Transverse colon (tissue), 4 donors: ENCODE data around the gene RPIA. TPM values are rescaled to one million over a fixed set of nuclear protein-coding genes. Genes with fewer than 3 reads are reported as not detected.
A peak's percentile ranks its signal among the peaks of the same experiment; 100 is the strongest.
"Not testable (repeated sequence)": the region's sequence is repeated elsewhere in the genome, so short reads cannot be mapped to it uniquely, and the experiment has no call there.

ENCODE experiments used
- DNase-seq: peaks from one replicate; pipeline ENCODE4 v3.0.0-alpha.2; 2019
- H3K27ac ChIP-seq, 4 donors: fragments of 200-600 bp; sonication (generic); 2 replicates each; pipeline ENCODE4 v1.5.1; 2016 to 2018; ENCODE audit warnings: inconsistent platforms in 4 of 4
- H3K27me3 ChIP-seq: fragments of 200-600 bp; sonication (generic); 2 replicates; pipeline ENCODE4 v1.5.1; 2017; ENCODE audit warnings: inconsistent platforms
- H3K36me3 ChIP-seq, 4 donors: fragments of 200-600 bp; sonication (generic); 2 replicates each; pipeline ENCODE4 v1.5.1; 2017 to 2019; ENCODE audit warnings: inconsistent platforms in 4 of 4
- H3K4me1 ChIP-seq, 4 donors: fragments of 200-600 bp; sonication (generic); 2 replicates each; pipeline ENCODE4 v1.5.1; 2017 to 2020; ENCODE audit warnings: inconsistent platforms in 4 of 4
- H3K4me3 ChIP-seq, 4 donors: fragments of 200-600 bp; sonication (generic); 1 replicate in 1 of 4; 2 replicates in 3 of 4; pipeline versions ENCODE4 v1.5.1 to v1.6.1; 2017 to 2019; ENCODE audit warnings: inconsistent platforms in 4 of 4
- H3K9me3 ChIP-seq, 2 donors: fragments of 200-600 bp; sonication (generic); 2 replicates each; pipeline ENCODE4 v1.5.1; 2017 to 2019; ENCODE audit warnings: inconsistent platforms in 2 of 2
- EP300 ChIP-seq: sonication (generic); formaldehyde crosslinking; IDR thresholded peaks from one replicate; pipeline ENCODE4 v1.6.1; 2017; ENCODE audit warnings: antibody characterized with exemption, low read depth
- POLR2A ChIP-seq: fragments of 450-650 bp; IDR thresholded peaks from one replicate; pipeline ENCODE4 v1.6.1; 2016; ENCODE audit warnings: antibody characterized with exemption, mild to moderate bottlenecking, moderate library complexity
- POLR2AphosphoS5 ChIP-seq, 3 donors: sonication (generic); formaldehyde crosslinking; IDR thresholded peaks; one replicate each; pipeline ENCODE4 v1.6.1; 2016; ENCODE audit warnings: antibody characterized with exemption in 3 of 3
- WGBS, 2 donors: methylation state at CpG; one replicate each; pipeline ENCODE4 v1.1.5; 2018; ENCODE audit warnings: low coverage in 1 of 2; 5-methylcytosine and 5-hydroxymethylcytosine counted together
- in situ Hi-C, 4 donors: fragments of 200-750 bp; cut with MboI; loops; one replicate each; pipeline versions ENCODE4 v1.15.0 to v1.15.1; 2017; ENCODE audit warnings: low sequenced_read_pairs in 3 of 4, low pct_ligation_motif_present in 1 of 4, low pct_unique_long_range_greater_than_20kb in 1 of 4
- intact Hi-C: fragments of 100-400 bp; cut with DNase I; formaldehyde crosslinking; loops from one replicate; pipeline ENCODE4 v1.15.1; 2023; ENCODE audit warnings: low total_unique reads
- total RNA-seq, 4 donors: library from RNA; depleted of rRNA; stranded (reverse); fragments of >200 nt; gene quantifications; one replicate each; pipeline ENCODE4 v1.1.0, GENCODE V29; 2016
- TF ChIP-seq, protein P1 (sequence below), 5 experiments: fragments of 200-600 bp in 3 of 5; fragments of 450-650 bp in 2 of 5; sonication (generic) in 3 of 5; IDR thresholded peaks; 1 replicate in 2 of 5; 2 replicates in 3 of 5; pipeline ENCODE4 v1.5.1; 2016 to 2017; ENCODE audit warnings: antibody characterized with exemption in 5 of 5, inconsistent platforms in 3 of 5, mild to moderate bottlenecking in 2 of 5, moderate library complexity in 1 of 5

The RPIA gene
- total RNA-seq, 4 donors from 2014 or later, result 2.2 to 20.8 (median 9.7) TPM

DNA sequence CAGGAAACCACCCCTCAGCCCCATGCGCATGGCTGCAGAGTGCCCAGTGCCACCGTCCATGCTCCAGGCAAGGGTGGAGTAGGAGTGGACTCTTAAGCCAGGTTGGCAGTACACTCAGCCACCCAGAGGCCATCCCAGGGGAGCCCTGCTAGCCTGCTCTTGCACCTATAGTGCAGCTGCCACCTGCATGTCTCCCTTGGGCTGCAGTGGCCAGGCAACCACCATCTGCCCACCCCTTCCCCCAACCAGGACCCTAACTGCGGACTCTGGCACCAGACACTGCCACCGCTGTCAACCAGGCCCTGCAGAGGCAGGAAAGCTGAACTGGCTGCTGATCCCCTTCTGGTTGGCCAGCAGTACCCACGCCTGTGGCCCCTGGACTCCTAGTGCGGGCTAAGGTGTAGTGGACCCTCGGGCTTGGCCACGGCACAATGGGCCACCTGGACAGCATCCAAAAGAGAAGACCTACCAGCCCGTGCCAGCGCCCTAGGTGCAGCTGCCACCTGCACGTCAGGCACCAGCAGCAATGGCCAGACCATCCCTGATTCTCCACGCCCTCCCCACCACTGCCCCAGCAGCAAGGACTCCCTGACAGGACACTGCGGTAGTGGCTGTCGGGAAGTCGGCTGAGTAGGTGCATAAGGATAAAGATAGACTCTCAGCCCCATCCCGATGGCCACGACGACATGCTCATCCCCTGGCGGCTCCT lies 72.8 kb downstream of the RPIA start:
- H3K4me1 ChIP-seq, result peaks cover 0 to 12% (median 9%) of the 10 kb centered on the region in 4 donors
- H3K9me3 ChIP-seq, result peaks cover 3% of the 10 kb centered on the region in 2 donors
- TF ChIP-seq, protein P1, sequence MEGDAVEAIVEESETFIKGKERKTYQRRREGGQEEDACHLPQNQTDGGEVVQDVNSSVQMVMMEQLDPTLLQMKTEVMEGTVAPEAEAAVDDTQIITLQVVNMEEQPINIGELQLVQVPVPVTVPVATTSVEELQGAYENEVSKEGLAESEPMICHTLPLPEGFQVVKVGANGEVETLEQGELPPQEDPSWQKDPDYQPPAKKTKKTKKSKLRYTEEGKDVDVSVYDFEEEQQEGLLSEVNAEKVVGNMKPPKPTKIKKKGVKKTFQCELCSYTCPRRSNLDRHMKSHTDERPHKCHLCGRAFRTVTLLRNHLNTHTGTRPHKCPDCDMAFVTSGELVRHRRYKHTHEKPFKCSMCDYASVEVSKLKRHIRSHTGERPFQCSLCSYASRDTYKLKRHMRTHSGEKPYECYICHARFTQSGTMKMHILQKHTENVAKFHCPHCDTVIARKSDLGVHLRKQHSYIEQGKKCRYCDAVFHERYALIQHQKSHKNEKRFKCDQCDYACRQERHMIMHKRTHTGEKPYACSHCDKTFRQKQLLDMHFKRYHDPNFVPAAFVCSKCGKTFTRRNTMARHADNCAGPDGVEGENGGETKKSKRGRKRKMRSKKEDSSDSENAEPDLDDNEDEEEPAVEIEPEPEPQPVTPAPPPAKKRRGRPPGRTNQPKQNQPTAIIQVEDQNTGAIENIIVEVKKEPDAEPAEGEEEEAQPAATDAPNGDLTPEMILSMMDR (IDR thresholded peaks at IDR 0.05), result no peak
- TF ChIP-seq POLR2AphosphoS5 (IDR thresholded peaks at IDR 0.05) (no peak), EP300 (no peak), POLR2A (no peak)
- intact Hi-C loops (no loop called here), in situ Hi-C loops (no loop called here)
- DNase-seq, result no peak
- no peak overlapping the region for H3K4me3 ChIP-seq
- H3K27me3 ChIP-seq, result peaks cover 29% of the 10 kb centered on the region
- no peaks in the 10 kb centered on the region for H3K36me3 ChIP-seq
- 91% methylated on average over 15 of the region's 19 CpGs; no CpG with 5 or more reads in 1 of the 2 donors for WGBS, 2 donors
- peak overlapping the region in 1 of 4 donors; percentile 56 for H3K27ac ChIP-seq

DNA sequence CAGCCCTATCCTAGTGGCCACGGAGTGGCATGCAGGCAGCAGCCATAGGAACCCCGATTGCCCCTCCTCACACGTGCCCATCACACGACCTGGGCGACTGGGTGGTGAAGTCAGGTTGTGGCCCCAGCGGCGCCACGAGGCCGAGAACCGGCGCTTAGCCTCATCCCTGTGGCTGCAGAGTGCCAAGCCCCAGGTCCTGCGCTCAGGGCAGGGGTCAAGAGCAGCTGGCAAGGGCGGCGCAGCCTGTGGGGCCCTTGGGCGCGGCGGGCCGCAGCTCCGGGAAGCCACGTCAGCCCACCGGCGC lies 73.3 kb downstream of the RPIA start:
- H3K27ac ChIP-seq, result peak overlapping the region in 2 of 4 donors; percentile 44 to 56
- peaks cover 29% of the 10 kb centered on the region for H3K27me3 ChIP-seq
- intact Hi-C loops, result no loop called here
- peak overlapping the region in 2 of 4 donors; percentile 8 to 34 for H3K4me3 ChIP-seq
- DNase-seq, result no peak
- H3K4me1 ChIP-seq, result peaks cover 0 to 12% (median 9%) of the 10 kb centered on the region in 4 donors
- in situ Hi-C loops, result no loop called here
- 65% methylated on average over 11 of the region's 22 CpGs; no CpG with 5 or more reads in 1 of the 2 donors for WGBS, 2 donors
- H3K9me3 ChIP-seq, result no peaks in the 10 kb centered on the region
- no peaks in the 10 kb centered on the region for H3K36me3 ChIP-seq
- TF ChIP-seq EP300, result no peak
- TF ChIP-seq, protein P1 (IDR thresholded peaks at IDR 0.05), result no peak
- no peak for TF ChIP-seq POLR2AphosphoS5 (IDR thresholded peaks at IDR 0.05)
- no peak for TF ChIP-seq POLR2A

DNA sequence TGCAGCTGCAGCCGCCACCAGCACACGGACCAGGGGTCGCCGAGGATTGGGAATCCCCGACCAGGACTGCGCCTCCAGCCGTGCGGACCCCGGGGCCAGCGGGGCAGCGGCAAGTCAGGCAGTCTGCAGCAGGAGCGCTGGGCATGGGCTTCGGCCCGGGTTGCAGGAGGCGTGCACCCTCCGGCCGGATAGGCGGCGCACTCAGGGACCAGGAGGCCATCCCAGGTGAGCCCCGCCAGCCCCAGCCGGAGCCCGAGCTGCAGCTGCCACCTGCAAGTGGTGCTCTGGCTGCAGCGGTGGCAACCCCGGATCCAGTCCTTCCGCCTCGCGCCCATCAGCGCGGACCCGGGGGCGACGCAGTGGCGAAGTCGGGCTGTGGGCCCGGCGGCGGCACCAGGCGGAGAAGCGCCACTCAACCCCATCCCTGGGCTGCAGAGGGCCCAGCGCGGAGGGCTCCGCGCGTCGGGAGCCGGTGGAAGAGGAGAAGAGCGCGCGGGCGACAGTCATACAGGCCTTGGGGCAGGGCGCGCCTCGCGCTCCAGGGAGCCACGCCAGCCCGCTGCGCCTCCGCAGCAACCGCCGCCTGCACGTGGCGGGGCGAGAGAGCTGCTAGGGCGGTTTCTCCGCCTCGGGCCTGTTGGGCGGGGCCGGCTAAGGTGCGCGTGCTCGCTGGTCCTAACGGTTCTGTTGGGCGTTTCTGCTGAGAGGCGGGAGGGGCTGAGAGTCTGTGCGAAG lies 73.8 kb downstream of the RPIA start:
- peak in 1 of 3 donors; percentile 45 for TF ChIP-seq POLR2AphosphoS5 (IDR thresholded peaks at IDR 0.05)
- no peak for TF ChIP-seq POLR2A
- peak overlapping the region in 2 of 4 donors; percentile 8 to 34 for H3K4me3 ChIP-seq
- peak; percentile 72 for DNase-seq
- peaks cover 0 to 12% (median 9%) of the 10 kb centered on the region in 4 donors for H3K4me1 ChIP-seq
- H3K27me3 ChIP-seq, result peaks cover 29% of the 10 kb centered on the region
- H3K36me3 ChIP-seq, result no peaks in the 10 kb centered on the region
- in situ Hi-C loops, result no loop called here
- no peaks in the 10 kb centered on the region for H3K9me3 ChIP-seq
- intact Hi-C loops, result no loop called here
- 26% methylated on average over 44 of the region's 75 CpGs; no CpG with 5 or more reads in 1 of the 2 donors for WGBS, 2 donors
- peak overlapping the region in 2 of 4 donors; percentile 44 to 56 for H3K27ac ChIP-seq

DNA sequence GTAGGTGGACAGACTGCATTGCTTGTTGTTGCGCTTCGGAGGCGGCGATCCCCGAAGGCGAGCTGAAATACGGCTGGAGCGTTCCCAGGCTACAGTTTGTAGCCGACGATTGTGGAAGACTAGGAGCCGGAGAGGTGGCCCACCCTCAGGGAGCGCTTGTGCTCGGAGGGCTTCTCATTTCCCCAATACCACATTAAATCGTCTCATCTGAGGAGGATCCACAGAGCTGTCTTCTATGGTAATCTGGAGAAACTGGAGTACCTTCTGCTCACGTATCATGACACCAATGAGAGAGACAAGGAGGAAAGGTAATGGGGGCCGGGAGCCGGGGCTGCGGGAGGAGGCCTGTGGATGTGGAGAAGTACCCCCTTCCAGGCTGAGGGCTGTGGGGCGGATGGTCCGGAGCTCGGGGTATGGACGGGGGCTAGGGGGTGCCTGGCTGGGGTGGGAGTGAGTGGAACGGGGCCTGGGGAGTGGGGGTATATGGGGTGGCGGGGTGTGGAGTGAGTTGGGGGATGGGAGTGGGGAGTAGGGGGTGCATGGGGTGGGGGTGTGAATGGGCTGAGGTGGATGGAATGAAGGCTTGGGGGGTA lies 74.5 kb downstream of the RPIA start:
- Histone ChIP-seq H3K4me1 (peaks cover 0 to 12% (median 9%) of the 10 kb centered on the region in 4 donors), H3K4me3 (peak overlapping the region in 2 of 4 donors; percentile 8 to 34), H3K27ac (peak overlapping the region in 2 of 4 donors; percentile 44 to 61), H3K27me3 (peaks cover 29% of the 10 kb centered on the region)
- in situ Hi-C loops, H3K36me3 ChIP-seq, intact Hi-C loops, H3K9me3 ChIP-seq, DNase-seq: not testable (repeated sequence)
- WGBS, 2 donors, result 17 to 20% methylated on average over 1 to 15 of the region's 24 CpGs

DNA sequence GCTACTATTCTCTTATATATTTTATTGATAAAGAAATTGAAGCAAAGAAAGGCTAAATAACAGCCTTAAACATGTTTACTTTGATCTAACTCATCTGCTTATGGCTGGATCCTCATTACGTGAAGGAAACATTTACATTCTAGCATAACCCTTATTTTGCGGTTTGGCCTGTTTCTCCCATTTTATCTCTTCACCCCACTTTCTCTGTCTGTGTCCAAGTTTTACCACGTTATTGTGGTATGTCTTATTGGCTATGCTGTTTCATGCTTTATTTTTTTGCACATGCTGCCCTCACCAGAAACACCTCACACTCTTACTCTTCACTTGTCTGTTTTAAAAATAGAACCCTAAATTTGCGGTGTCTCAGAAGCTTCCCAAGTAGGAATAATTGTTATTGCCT lies 78.5 kb downstream of the RPIA start:
- TF ChIP-seq, protein P1 (IDR thresholded peaks at IDR 0.05), result no peak
- TF ChIP-seq POLR2A (no peak), EP300 (no peak), POLR2AphosphoS5 (IDR thresholded peaks at IDR 0.05) (no peak)
- peaks cover 11% of the 10 kb centered on the region for H3K27me3 ChIP-seq
- H3K9me3 ChIP-seq, result no peaks in the 10 kb centered on the region
- no peak for DNase-seq
- in situ Hi-C loops, result no loop called here
- 70 to 79% methylated on average over 4 of the region's 4 CpGs for WGBS, 2 donors
- H3K36me3 ChIP-seq, result no peaks in the 10 kb centered on the region
- H3K4me1 ChIP-seq, result peaks cover 0 to 9% (median 7%) of the 10 kb centered on the region in 4 donors
- H3K27ac ChIP-seq, result no peak overlapping the region
- intact Hi-C loops, result no loop called here
- H3K4me3 ChIP-seq, result no peak overlapping the region

DNA sequence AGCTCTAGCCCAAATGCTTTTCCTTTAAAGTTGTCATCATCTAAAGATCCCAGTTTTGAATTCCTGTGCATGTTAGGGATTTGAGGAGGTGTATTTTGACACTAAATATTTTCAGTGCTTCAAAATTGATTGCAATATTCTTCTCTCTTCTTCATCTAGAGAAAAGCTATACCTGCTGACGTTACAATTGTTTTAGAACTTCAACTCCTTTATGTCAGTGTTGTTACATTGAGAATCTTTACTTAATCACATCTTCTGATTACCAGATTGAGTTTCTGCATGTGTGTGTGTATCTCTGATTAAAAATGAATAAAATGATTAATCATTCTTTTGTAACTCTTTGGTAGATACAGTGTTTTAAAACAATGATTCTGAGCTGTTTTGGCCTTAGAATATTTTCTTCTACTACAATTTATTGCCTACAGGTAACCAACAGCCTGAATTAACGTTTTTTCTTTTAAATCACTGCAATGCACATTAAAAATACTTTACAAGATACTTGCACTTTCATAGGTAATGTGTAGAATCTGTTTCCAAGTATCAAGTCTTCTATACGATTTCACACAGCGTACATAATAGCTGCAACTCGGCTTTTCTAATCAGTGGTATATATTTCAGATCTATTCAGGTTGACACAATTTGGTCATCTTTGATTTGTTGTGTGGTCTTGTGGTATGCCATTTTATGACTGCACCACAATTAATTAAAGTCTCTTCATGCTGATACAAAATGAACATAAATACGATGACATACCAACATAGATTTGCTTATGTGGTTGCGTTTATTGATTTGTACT lies 82.0 kb downstream of the RPIA start:
- H3K27me3 ChIP-seq, H3K27ac ChIP-seq, H3K36me3 ChIP-seq, intact Hi-C loops, in situ Hi-C loops, H3K4me3 ChIP-seq, DNase-seq, H3K4me1 ChIP-seq, H3K9me3 ChIP-seq: not testable (repeated sequence)
- WGBS, 2 donors, result 50 to 61% methylated on average over 7 of the region's 7 CpGs
